IPS DF 6.9 (cell line): ENCODE results near the gene DAP3.
"Not testable (repeated sequence)": the region's sequence is repeated elsewhere in the genome, so short reads cannot be mapped to it uniquely, and the experiment has no call there.

Source experiments
- DNase-seq: peaks from one replicate; pipeline ENCODE4 v3.0.0-alpha.2; 2013; ENCODE audit warnings: low read depth, low spot score
- H3K27ac ChIP-seq: one replicate; pipeline ENCODE4 v1.5.1; 2013; ENCODE audit warnings: low read length, control low read depth
- H3K27me3 ChIP-seq: 2 replicates; pipeline ENCODE4 v1.6.1; 2013; ENCODE audit warnings: mild to moderate bottlenecking, low read length; ENCODE audit not compliant: control insufficient read depth, insufficient read depth
- H3K36me3 ChIP-seq: 2 replicates; pipeline ENCODE4 v1.6.1; 2013; ENCODE audit warnings: low read length; ENCODE audit not compliant: control insufficient read depth, insufficient read depth
- H3K4me1 ChIP-seq: 2 replicates; pipeline ENCODE4 v1.6.1; 2013; ENCODE audit warnings: low read length; ENCODE audit not compliant: control insufficient read depth, insufficient read depth
- H3K4me3 ChIP-seq: 2 replicates; pipeline ENCODE4 v1.5.1; 2013; ENCODE audit warnings: mild to moderate bottlenecking, low read length
- H3K9me3 ChIP-seq: 2 replicates; pipeline ENCODE4 v1.6.1; 2013; ENCODE audit warnings: low read length, inconsistent platforms; ENCODE audit not compliant: control insufficient read depth, insufficient read depth
- WGBS: extraction: QIAGEN DNeasy Blood & Tissue Kit; methylation state at CpG from one replicate; pipeline ENCODE4 v1.1.7; 2013; ENCODE audit warnings: mixed read lengths, missing lambda C conversion rate; ENCODE audit not compliant: insufficient read length, insufficient coverage; 5-methylcytosine and 5-hydroxymethylcytosine counted together

DAP3 gene

GRCh38 chr1:155689081-155689607 is at the start of gene DAP3:
TSS of gene DAP3 (plus strand) at chr1:155689091. CDS start at chr1:155709780, 20,689 bp downstream.
- H3K9me3 ChIP-seq, H3K4me1 ChIP-seq, DNase-seq, H3K36me3 ChIP-seq, H3K27ac ChIP-seq, H3K27me3 ChIP-seq: not testable (repeated sequence)
- no CpG with 5 or more reads among the region's 28 CpGs for whole genome bisulfite sequencing
- peak within 1 kb of the TSS; percentile 54 for H3K4me3 ChIP-seq

- no peak for DNase-seq
- no peaks in the 10 kb centered on the region for H3K9me3 ChIP-seq
- H3K4me1 ChIP-seq = 0 out of 2 replicates have a peak, but pooled peaks cover 1% of the 10 kb centered on the region
- no peaks in the 10 kb centered on the region for H3K36me3 ChIP-seq
- H3K4me3 ChIP-seq = no peak overlapping the region
- H3K27ac ChIP-seq = no peak overlapping the region
- no peaks in the 10 kb centered on the region for H3K27me3 ChIP-seq
These were observed 48.5 kb upstream of the DAP3 start for GRCh38 chr1:155640367-155640766.

GRCh38 chr1:155642559-155643180 is 46.2 kb upstream of the DAP3 start:
- no CpG with 5 or more reads among the region's 11 CpGs for WGBS
- not testable (repeated sequence) for H3K36me3 ChIP-seq, H3K4me1 ChIP-seq, H3K4me3 ChIP-seq, H3K9me3 ChIP-seq, DNase-seq, H3K27me3 ChIP-seq, H3K27ac ChIP-seq

GRCh38 chr1:155643230-155643629 is 45.7 kb upstream of the DAP3 start:
- no peaks in the 10 kb centered on the region for H3K4me1 ChIP-seq
- no peaks in the 10 kb centered on the region for H3K36me3 ChIP-seq
- DNase-seq = no peak
- no peaks in the 10 kb centered on the region for H3K9me3 ChIP-seq
- WGBS = no CpG with 5 or more reads among the region's 3 CpGs
- H3K27me3 ChIP-seq = no peaks in the 10 kb centered on the region
- no peak overlapping the region for H3K27ac ChIP-seq
- no peak overlapping the region for H3K4me3 ChIP-seq

- WGBS = no CpG with 5 or more reads among the region's 4 CpGs
- Histone ChIP-seq H3K9me3 (no peaks in the 10 kb centered on the region), H3K27ac (no peak overlapping the region), H3K4me1 (no peaks in the 10 kb centered on the region), H3K36me3 (no peaks in the 10 kb centered on the region), H3K4me3 (no peak overlapping the region), H3K27me3 (no peaks in the 10 kb centered on the region)
- no peak for DNase-seq
These were observed 43.8 kb upstream of the DAP3 start for GRCh38 chr1:155645034-155645598.

GRCh38 chr1:155645648-155646047 is 43.2 kb upstream of the DAP3 start:
- no peak overlapping the region for H3K4me3 ChIP-seq
- no peak for DNase-seq
- no peaks in the 10 kb centered on the region for H3K36me3 ChIP-seq
- no peaks in the 10 kb centered on the region for H3K4me1 ChIP-seq
- H3K27ac ChIP-seq = no peak overlapping the region
- H3K9me3 ChIP-seq = no peaks in the 10 kb centered on the region
- no CpG with 5 or more reads among the region's 6 CpGs for whole genome bisulfite sequencing
- no peaks in the 10 kb centered on the region for H3K27me3 ChIP-seq

- DNase-seq = no peak
- Histone ChIP-seq H3K27me3 (no peaks in the 10 kb centered on the region), H3K27ac (no peak overlapping the region), H3K4me3 (no peak overlapping the region), H3K4me1 (no peaks in the 10 kb centered on the region), H3K9me3 (no peaks in the 10 kb centered on the region), H3K36me3 (no peaks in the 10 kb centered on the region)
- no CpG with 5 or more reads among the region's 2 CpGs for WGBS
These were observed 42.6 kb upstream of the DAP3 start for GRCh38 chr1:155646307-155646706.

- no CpG with 5 or more reads among the region's 11 CpGs for WGBS
- no peaks in the 10 kb centered on the region for H3K4me1 ChIP-seq
- H3K27me3 ChIP-seq = no peaks in the 10 kb centered on the region
- no peak overlapping the region for H3K27ac ChIP-seq
- H3K4me3 ChIP-seq = no peak overlapping the region
- no peaks in the 10 kb centered on the region for H3K9me3 ChIP-seq
- no peak for DNase-seq
- H3K36me3 ChIP-seq = no peaks in the 10 kb centered on the region
These were observed 40.4 kb upstream of the DAP3 start for GRCh38 chr1:155648207-155649147.

- H3K4me3 ChIP-seq = no peak overlapping the region
- no peaks in the 10 kb centered on the region for H3K9me3 ChIP-seq
- H3K27ac ChIP-seq = no peak overlapping the region
- H3K36me3 ChIP-seq = no peaks in the 10 kb centered on the region
- no peaks in the 10 kb centered on the region for H3K4me1 ChIP-seq
- H3K27me3 ChIP-seq = no peaks in the 10 kb centered on the region
- DNase-seq = no peak
These were observed 39.2 kb upstream of the DAP3 start for GRCh38 chr1:155649676-155650075.

- Histone ChIP-seq H3K27me3 (no peaks in the 10 kb centered on the region), H3K4me3 (no peak overlapping the region), H3K27ac (no peak overlapping the region), H3K4me1 (no peaks in the 10 kb centered on the region), H3K9me3 (no peaks in the 10 kb centered on the region), H3K36me3 (no peaks in the 10 kb centered on the region)
- no peak for DNase-seq
- no CpG with 5 or more reads among the region's 7 CpGs for WGBS
These were observed 38.6 kb upstream of the DAP3 start for GRCh38 chr1:155650231-155650757.
